ENCODE measurements around the gene CUTA.
A peak's percentile ranks its signal among the peaks of the same experiment; 100 is the strongest.

DNA sequence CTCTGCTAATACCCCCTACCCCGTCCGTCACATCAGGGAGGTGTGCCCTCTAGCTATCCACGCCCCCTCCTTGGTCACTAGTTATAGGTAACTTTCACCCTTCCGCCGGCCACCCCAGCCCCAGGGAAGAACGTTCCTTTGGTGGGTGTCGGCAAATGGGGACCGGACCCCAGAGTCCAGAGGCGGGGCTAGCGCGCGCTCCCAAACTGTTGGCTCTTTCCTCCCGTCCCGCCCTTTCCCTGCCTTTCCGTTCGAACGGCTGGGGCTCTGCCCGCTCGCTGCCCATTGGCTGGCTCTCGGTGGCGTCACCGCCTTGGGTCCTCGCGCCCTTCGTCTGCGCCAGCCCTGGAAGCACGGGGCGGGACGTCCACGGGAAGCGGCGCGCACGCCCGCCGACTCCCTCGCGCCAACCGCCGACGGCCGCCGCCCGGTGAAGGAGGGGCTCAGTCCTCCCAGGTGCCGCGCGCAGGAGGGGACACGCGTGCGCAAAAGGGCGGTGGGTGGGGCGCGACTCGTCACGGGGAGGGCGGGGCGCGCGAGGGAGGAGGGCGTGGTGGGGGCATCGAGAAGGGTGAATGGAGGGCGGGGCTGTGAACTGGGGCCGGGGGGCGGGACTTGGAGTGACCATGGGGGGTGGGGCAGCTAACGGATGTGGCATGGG lies 7.7 kb downstream of the CUTA start:
- peak; percentile 47; the same call in 1 of the 2 replicates for TF ChIP-seq NCOA2 (CRISPR knock-in tag; IDR thresholded peaks at IDR 0.05)
- TF ChIP-seq JUNB (CRISPR knock-in tag; IDR thresholded peaks at IDR 0.05; ENCODE audit: borderline replicate concordance), result peak; percentile 90
- TF ChIP-seq TEAD2 (CRISPR knock-in tag; IDR thresholded peaks at IDR 0.05), result peak; percentile 65; the same call in 1 of the 2 replicates
- TF ChIP-seq ZNF496 (CRISPR knock-in tag; IDR thresholded peaks at IDR 0.05; ENCODE audit: insufficient replicate concordance), result no peak
- no peak for TF ChIP-seq CEBPB (IDR thresholded peaks at IDR 0.05; ENCODE audit: borderline replicate concordance, low read depth, low read length)
- peak; percentile 67; the same call in 1 of the 2 replicates for TF ChIP-seq ZBTB49 (CRISPR knock-in tag; IDR thresholded peaks at IDR 0.05; ENCODE audit: borderline replicate concordance)
- peak; percentile 18; the same call in 1 of the 2 replicates for TF ChIP-seq ZNF7 (CRISPR knock-in tag; IDR thresholded peaks at IDR 0.05)
- TF ChIP-seq POLR2A (IDR thresholded peaks at IDR 0.05; ENCODE audit: insufficient read depth in 1 of 2, low read depth in 2 of 2, low read length in 2 of 2), result peak in 1 of 2 experiments; percentile 10; a peak in 1 of 4 replicates
- TF ChIP-seq, protein P1, sequence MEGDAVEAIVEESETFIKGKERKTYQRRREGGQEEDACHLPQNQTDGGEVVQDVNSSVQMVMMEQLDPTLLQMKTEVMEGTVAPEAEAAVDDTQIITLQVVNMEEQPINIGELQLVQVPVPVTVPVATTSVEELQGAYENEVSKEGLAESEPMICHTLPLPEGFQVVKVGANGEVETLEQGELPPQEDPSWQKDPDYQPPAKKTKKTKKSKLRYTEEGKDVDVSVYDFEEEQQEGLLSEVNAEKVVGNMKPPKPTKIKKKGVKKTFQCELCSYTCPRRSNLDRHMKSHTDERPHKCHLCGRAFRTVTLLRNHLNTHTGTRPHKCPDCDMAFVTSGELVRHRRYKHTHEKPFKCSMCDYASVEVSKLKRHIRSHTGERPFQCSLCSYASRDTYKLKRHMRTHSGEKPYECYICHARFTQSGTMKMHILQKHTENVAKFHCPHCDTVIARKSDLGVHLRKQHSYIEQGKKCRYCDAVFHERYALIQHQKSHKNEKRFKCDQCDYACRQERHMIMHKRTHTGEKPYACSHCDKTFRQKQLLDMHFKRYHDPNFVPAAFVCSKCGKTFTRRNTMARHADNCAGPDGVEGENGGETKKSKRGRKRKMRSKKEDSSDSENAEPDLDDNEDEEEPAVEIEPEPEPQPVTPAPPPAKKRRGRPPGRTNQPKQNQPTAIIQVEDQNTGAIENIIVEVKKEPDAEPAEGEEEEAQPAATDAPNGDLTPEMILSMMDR (CRISPR knock-in tag; IDR thresholded peaks at IDR 0.05), result peak; percentile 33
- no peak for TF ChIP-seq GABPA (IDR thresholded peaks at IDR 0.05; ENCODE audit: low read depth, low read length)
- peak; percentile 75; the same call in 1 of the 2 replicates for TF ChIP-seq GABPA (CRISPR knock-in tag; IDR thresholded peaks at IDR 0.05; ENCODE audit: low read depth)
- TF ChIP-seq FOXP1 (IDR thresholded peaks at IDR 0.05), result no peak
- TF ChIP-seq FOXP1 (CRISPR knock-in tag; IDR thresholded peaks at IDR 0.05), result no peak

All from HepG2 (cell line).